Stimulated activated CD8-positive, alpha-beta memory T cell treated with anti-CD3 and anti-CD28 coated beads, Interleukin-4, amount 100 ng/mL, for 1 hour (primary cell): ENCODE measurements around the gene ARHGAP24.

ENCODE experiments used
- DNase-seq, 2 donors: peaks; one replicate each; pipeline ENCODE4 v3.0.0-alpha.2; 2020; ENCODE audit warnings: low read depth in 2 of 2, low spot score in 1 of 2

ARHGAP24 gene

GRCh38 chr4:85577307-85577706 is 102.4 kb downstream of the ARHGAP24 start:
- no peak for DNase-seq

- no peak for DNase-seq
Observed at GRCh38 chr4:85579942-85580341, 105.0 kb downstream of the ARHGAP24 start.

GRCh38 chr4:85580489-85580888 is 105.5 kb downstream of the ARHGAP24 start:
- no peak for DNase-seq

- DNase-seq = no peak
Observed at GRCh38 chr4:85587952-85588351, 113.0 kb downstream of the ARHGAP24 start.

- no peak for DNase-seq
Observed at GRCh38 chr4:85591406-85592098, 116.6 kb downstream of the ARHGAP24 start.

GRCh38 chr4:85595098-85595775 is 120.3 kb downstream of the ARHGAP24 start:
- DNase-seq = no peak

- DNase-seq = no peak
Observed at GRCh38 chr4:85595796-85596559, 121.0 kb downstream of the ARHGAP24 start.

- no peak for DNase-seq
Observed at GRCh38 chr4:85598936-85599335, 124.0 kb downstream of the ARHGAP24 start.

- DNase-seq = no peak
Observed at GRCh38 chr4:85600501-85600900, 125.6 kb downstream of the ARHGAP24 start.

- no peak for DNase-seq
Observed at GRCh38 chr4:85603437-85604336, 128.7 kb downstream of the ARHGAP24 start.

GRCh38 chr4:85606505-85606904 is 131.6 kb downstream of the ARHGAP24 start:
- no peak for DNase-seq

GRCh38 chr4:85607624-85608023 is 132.7 kb downstream of the ARHGAP24 start:
- DNase-seq = no peak

GRCh38 chr4:85610450-85610849 is 135.5 kb downstream of the ARHGAP24 start:
- no peak for DNase-seq

- no peak for DNase-seq
Observed at GRCh38 chr4:85611661-85612060, 136.7 kb downstream of the ARHGAP24 start.

GRCh38 chr4:85613901-85614300 is 139.0 kb downstream of the ARHGAP24 start:
- DNase-seq = no peak

- no peak for DNase-seq
Observed at GRCh38 chr4:85615952-85616351, 141.0 kb downstream of the ARHGAP24 start.

GRCh38 chr4:85617202-85617601 is 142.3 kb downstream of the ARHGAP24 start:
- DNase-seq = no peak

- no peak for DNase-seq
Observed at GRCh38 chr4:85632981-85633380, 158.0 kb downstream of the ARHGAP24 start.

- DNase-seq = no peak
Observed at GRCh38 chr4:85637778-85638177, 162.8 kb downstream of the ARHGAP24 start.

GRCh38 chr4:85639946-85640345 is 165.0 kb downstream of the ARHGAP24 start:
- no peak for DNase-seq
